COLO668 (cell line): ENCODE results near the gene MAST4.
"Not testable (repeated sequence)": the region's sequence is repeated elsewhere in the genome, so short reads cannot be mapped to it uniquely, and the experiment has no call there.

ENCODE experiments used
- DNase-seq: peaks from one replicate; lab custom pipeline; 2025; ENCODE audit not compliant: unreplicated experiment; lab: John Stamatoyannopoulos, UW

Gene MAST4

DNA sequence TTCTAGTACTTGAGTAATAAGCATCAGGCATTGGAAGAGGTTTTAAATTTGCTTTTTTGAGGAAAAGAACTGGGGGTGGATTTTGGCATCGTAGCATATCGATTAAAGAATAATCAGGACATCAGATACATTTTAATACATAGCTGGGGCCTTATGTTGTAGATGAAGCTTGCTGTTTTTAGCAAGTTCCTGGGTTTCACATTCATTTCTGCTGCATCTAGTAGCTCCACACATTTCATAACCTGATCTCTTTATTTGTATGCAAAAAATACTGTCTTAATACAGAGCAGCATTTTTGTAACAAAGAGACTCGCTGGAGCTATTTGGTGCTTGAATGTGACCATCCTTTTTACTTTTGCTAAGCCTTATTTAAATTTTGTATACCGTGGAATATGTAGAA, 571.9 kb downstream of the MAST4 start:
- DNase-seq, result no peak

DNA sequence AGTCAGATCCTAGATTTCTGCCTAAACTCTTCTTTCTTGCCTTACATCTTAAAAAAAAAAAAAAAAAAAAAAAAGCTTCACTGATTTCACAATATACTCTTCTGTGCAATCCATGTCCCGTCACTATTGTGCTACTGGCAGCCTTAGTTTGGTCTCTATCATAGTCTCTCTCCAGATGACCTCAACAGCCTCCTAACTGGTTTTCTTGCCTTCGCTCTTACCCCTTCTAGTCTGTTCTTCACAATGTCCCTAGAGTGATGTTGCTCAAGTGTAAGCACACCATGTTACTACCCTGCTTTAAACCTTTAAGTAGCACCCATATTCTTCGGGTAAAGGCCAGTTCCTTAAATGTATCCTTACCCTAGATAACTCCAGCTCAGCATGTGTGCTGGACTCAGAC, 574.6 kb downstream of the MAST4 start:
- no peak for DNase-seq

DNA sequence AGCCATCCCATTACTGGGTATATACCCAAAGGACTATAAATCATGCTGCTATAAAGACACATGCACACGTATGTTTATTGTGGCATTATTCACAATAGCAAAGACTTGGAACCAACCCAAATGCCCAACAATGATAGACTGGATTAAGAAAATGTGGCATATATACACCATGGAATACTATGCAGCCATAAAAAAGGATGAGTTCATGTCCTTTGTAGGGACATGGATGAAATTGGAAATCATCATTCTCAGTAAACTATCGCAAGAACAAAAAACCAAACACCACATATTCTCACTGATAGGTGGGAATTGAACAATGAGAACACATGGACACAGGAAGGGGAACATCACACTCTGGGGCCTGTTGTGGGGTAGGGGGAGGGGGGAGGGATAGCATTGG, 577.2 kb downstream of the MAST4 start:
- not testable (repeated sequence) for DNase-seq

DNA sequence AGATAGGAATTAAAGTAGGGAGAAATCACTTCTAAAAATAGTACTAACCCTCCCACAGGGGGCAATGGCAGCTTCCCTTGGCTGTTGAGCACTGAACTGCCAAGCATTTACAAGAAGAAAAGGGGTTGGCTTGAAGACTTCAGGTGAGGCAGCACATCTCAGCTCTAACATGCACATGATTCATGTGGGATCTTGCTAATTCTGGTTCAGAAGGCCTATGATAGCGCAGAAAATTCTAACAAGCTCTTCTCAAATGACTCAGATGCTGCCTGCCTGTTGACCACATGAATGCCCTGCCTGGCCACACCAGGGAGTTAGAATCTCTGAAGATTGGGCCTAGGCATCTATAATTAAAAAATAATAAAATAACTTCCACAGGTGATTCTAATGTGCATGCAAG, 577.8 kb downstream of the MAST4 start:
- DNase-seq, result no peak

- DNase-seq, result no peak
These were observed 580.7 kb downstream of the MAST4 start for GRCh38 chr5:67176936-67177335.

- no peak for DNase-seq
These were observed 581.9 kb downstream of the MAST4 start for GRCh38 chr5:67178085-67178484.

DNA sequence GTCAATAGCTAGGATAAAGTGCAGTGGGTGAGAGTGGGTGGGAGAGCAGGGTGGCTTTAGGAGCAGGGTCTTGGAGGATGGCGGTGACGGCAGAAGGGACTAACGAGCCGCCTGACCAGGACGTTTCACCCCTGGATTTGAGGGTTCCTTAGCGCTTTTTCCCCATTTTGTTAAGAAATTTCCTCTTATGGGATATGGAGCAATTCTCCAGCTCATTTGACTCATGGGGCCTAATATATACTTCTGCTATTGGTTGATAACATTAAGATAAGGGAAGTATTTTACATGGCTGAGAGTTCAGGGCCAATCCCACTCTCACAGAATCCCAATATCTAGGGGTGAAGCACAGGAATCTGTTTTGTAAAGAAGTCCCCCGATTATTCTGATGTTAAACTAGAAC, 582.8 kb downstream of the MAST4 start:
- DNase-seq, result no peak

GRCh38 chr5:67179697-67180361, 583.6 kb downstream of the MAST4 start:
- no peak for DNase-seq

DNA sequence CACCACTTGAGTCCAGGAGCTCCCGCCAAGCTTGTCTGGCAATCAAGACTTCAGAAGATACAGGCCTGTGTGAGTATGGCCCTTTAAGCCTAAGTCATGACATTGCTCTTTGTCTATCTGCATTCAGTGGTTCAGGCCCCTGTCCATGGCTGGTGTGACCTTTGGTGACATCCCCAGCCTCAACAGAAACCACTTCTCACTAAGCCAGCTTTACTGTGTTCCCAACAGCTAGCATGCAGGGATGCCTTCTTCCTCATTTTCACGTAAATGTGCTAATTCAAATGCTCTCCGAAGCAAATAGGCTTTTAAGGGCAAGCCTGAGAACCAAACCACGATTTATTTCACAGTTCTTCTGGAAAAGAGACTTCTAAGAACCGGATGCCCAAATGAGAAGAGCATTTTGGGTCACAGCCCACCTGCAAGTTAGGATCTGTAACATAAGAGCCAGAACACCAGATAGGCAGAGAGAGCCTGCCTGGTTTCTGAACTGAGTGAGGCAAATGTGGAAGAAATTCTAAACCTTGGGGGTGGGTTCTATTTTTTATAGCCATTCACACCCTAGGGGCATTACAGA, 585.5 kb downstream of the MAST4 start:
- no peak for DNase-seq

- DNase-seq, result no peak
These were observed 586.2 kb downstream of the MAST4 start for GRCh38 chr5:67182301-67182790.

DNA sequence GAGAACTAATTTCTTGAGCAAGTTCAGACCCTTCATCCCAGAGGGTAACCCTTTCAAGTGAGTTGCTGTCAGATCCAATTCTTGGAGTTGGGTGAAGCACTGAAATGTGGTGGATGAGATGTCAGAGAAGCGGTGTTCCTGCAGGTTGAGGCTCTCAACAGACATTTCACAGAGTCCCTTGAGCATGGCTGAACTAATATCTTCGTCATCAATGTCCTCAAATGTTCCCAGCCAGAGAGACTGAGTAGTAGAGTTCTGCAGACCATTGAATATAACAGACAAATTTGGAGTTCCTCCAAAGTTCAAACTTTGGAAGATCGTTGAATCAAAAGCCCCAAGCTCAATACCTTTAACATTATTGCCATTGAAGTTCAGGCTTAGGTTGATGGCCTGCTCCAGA, 587.7 kb downstream of the MAST4 start:
- DNase-seq, result no peak

GRCh38 chr5:67187006-67187715, 591.0 kb downstream of the MAST4 start:
- no peak for DNase-seq

DNA sequence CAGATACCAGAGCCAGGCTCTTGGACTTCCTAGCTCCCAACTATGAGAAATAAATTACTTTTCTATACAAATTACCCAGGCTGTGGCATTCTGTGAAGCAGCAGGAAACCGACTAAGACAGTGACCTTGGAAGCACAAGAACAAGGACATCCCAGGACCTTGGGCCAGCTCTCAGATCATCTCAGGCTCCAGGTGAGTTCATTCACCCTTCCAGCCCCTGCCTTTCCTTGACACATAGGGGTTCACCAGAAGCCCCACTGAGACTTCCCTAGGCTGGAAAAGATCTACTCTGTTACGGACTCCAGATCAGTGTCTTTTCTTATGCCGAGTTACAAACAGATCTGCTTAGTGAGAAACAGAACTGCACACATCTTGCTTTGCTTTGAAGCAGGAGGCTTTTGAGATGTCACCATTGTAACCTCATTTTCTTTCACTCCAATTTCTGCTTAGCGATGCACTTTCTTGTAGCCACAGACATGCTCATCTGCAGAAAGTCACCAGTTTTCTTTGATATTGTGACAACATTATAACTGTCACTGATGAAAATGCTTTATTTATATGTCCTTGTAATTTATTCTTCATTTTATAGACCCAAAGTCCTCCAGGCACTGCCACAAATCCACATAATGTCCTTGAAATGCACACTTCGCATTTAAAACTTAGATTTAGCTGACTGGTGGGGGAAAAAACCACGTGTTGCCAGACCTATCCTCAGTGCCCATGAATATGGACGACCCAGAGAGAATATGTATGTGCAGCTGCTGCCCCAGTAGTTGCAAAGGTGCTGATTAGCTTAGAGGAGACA, 592.3 kb downstream of the MAST4 start:
- no peak for DNase-seq

DNA sequence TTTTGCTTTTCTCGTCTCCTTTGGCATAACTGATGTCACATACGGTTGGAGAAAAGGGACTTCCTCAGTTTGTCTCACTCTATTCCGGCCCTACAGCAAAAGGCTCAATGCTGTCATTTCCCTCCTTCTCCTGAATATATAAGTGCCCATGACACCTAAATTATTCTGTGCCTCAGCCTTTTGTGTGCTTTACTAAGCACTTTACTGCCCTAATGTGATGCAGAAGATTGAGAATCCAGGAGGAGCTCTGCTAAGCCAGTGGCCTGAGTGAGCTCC, 592.8 kb downstream of the MAST4 start:
- no peak for DNase-seq

- DNase-seq, result no peak
These were observed 593.7 kb downstream of the MAST4 start for GRCh38 chr5:67189931-67190330.

DNA sequence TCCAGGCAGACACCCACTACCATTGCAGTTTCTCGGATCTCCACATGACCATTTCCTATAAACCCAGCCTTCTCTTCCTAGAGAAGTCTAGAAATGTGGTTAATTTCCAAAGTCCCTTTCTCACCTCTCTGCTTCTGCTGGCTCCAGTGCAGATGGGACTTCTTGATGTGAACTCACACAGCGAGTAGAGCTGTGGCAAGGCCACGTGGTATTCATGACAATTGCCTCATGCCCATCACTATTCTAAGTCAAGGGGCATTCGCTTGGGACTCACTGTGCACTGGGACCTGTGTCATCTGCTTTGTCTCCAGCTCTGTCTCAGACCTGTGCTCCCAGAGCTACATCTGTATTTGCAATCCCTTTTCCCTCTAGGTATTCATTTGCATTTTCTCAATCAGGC, 594.2 kb downstream of the MAST4 start:
- DNase-seq, result no peak

- no peak for DNase-seq
These were observed 594.7 kb downstream of the MAST4 start for GRCh38 chr5:67190861-67191260.

DNA sequence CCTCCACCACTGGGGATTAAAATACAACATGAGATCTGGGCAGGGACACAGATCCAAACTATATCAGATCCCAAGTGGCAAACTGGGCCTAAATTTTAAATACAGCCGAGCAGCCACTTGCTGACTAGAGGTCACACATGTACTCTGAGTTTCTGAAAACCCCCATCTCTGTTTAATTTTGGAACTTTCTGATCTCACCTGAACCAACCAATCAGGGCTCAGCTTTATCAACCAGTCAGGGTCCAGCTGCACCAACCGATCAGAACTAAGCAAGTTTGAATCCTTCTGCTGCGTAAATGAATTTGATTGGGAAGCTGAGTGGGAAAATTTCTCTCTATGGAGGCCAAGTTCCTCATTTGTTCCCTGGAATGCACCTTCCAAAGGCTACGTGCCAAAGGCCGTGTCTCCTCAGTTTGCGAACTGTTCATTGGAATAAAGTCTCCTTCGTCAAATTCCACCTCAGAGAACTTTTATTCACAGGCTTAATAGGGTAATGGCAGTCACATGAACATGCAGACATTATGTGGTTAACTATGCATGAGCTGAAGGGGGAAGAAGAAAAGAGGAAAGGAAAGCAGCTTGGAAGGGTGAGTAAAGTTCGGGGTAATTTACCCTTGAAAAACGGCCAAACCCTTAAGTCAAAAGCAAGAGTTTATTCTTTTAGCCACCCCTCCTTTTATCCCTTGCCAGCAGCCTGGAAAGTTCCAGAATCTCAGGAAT, 596.7 kb downstream of the MAST4 start:
- DNase-seq, result no peak

- no peak for DNase-seq
These were observed 597.2 kb downstream of the MAST4 start for GRCh38 chr5:67193439-67193807.

- no peak for DNase-seq
These were observed 598.0 kb downstream of the MAST4 start for GRCh38 chr5:67194166-67194565.
